Right forelimb (tissue), 1 donor: Measurements from ENCODE around the gene LRTM2.
"Not testable (repeated sequence)": the region's sequence is repeated elsewhere in the genome, so short reads cannot be mapped to it uniquely, and the experiment has no call there.

ENCODE experiments used
- DNase-seq: peaks from one replicate; pipeline ENCODE4 v3.0.0-alpha.2; 2018

LRTM2 gene

GRCh38 chr12:1812650-1813302, 7.6 kb upstream of the LRTM2 start:
- no peak for DNase-seq

GRCh38 chr12:1814266-1814665, 6.1 kb upstream of the LRTM2 start:
- no peak for DNase-seq

- no peak for DNase-seq
Observed at GRCh38 chr12:1815108-1815507, 5.3 kb upstream of the LRTM2 start.

GRCh38 chr12:1815814-1816729, 4.3 kb upstream of the LRTM2 start:
- no peak for DNase-seq

- no peak for DNase-seq
Observed at GRCh38 chr12:1816730-1817348, 3.5 kb upstream of the LRTM2 start.

GRCh38 chr12:1817928-1818327, 2.4 kb upstream of the LRTM2 start:
- not testable (repeated sequence) for DNase-seq

- DNase-seq = no peak
Observed at GRCh38 chr12:1819050-1819449, 1.3 kb upstream of the LRTM2 start.

- DNase-seq = no peak
Observed at GRCh38 chr12:1819571-1819970, 794 bp upstream of the LRTM2 start.

- DNase-seq = no peak
Observed at GRCh38 chr12:1820896-1821291, 529 bp downstream of the LRTM2 start.

GRCh38 chr12:1821805-1822204, 1.4 kb downstream of the LRTM2 start:
- DNase-seq = no peak

GRCh38 chr12:1822699-1823098, 2.3 kb downstream of the LRTM2 start:
- DNase-seq = no peak

- DNase-seq = no peak
Observed at GRCh38 chr12:1823237-1823636, 2.9 kb downstream of the LRTM2 start.

- DNase-seq = no peak
Observed at GRCh38 chr12:1825382-1826102, 5.2 kb downstream of the LRTM2 start.

- no peak for DNase-seq
Observed at GRCh38 chr12:1826401-1826800, 6.0 kb downstream of the LRTM2 start.

- DNase-seq = no peak
Observed at GRCh38 chr12:1826867-1827705, 6.7 kb downstream of the LRTM2 start.

GRCh38 chr12:1827826-1828805, 7.8 kb downstream of the LRTM2 start:
- DNase-seq = no peak

GRCh38 chr12:1828856-1829255, 8.5 kb downstream of the LRTM2 start:
- DNase-seq = no peak

GRCh38 chr12:1829306-1829900, 9.0 kb downstream of the LRTM2 start:
- no peak for DNase-seq

- DNase-seq = no peak
Observed at GRCh38 chr12:1830401-1830845, 10.1 kb downstream of the LRTM2 start.
